ENCODE measurements around the gene GPBP1.
"Not testable (repeated sequence)": the region's sequence is repeated elsewhere in the genome, so short reads cannot be mapped to it uniquely, and the experiment has no call there.

GPBP1 gene

DNA sequence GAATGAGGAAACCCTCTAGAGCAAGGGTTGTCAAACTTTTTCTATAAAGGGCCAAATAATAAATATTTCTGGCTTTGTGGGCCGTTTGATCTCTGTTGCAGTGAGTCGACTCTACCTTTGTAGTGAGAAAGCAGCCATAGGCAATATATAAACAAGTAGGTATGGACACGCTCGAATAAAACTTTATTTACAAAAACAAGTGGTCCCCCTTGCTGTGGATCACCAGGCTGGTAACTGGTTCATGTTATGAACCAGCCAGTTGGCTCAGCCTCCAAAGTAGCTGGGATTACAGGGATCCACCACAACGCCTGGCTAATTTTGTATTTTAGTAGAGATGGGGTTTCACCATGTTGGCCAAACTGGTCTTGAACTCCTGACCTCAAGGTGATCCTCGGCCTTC, 118.5 kb downstream of the GPBP1 start:
- no peak for DNase-seq

- DNase-seq = peak; percentile 84 to 89
Measured at GRCh38 chr5:57298295-57298984, 124.6 kb downstream of the GPBP1 start.

DNA sequence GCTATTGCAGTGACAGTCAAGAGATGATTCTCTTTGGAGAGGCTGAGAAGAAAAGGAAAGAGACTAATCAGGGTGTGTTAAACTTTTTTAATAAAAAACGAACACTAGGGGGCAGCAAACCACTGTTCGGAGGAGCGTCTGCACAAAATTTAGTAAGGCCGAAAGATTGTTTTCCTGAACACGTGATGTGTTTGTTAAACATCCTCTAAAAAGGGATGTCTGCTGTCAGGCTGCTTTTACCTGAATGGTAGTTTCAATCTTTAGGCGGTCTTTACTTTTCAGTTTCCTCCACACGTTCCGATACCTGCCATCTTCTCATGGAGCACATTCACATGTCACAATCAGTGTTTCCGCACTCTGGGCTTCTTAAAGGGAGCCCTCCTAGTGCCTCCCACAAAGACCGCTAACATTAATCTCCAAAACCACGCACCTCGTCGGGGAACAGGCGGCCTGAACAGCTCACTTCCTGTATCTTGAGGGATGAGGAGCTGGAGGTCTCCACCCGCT, 125.2 kb downstream of the GPBP1 start:
- DNase-seq = peak; percentile 49 to 82

DNA sequence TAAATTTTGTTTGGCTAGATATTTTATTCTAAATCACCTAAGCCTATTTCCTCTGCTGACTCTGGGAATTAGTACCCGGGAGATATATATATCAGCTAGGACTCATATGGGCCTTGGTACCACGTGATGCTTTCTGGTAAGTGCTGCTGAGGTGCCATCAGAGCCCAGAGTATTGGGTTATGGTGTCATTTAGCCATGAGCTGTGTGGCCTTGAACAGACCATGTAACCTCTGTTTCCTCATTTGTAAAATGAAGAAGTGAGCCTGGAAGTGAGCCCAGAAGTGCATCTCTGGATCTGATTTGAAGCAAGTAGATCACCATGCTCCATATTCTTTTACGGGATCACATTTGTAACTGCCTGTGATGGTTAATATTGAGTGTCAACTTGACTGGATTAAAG, 126.1 kb downstream of the GPBP1 start:
- no peak for DNase-seq

- DNase-seq = peak in 1 of 2 donors; percentile 23
Measured at GRCh38 chr5:57302164-57302563, 128.3 kb downstream of the GPBP1 start.

DNA sequence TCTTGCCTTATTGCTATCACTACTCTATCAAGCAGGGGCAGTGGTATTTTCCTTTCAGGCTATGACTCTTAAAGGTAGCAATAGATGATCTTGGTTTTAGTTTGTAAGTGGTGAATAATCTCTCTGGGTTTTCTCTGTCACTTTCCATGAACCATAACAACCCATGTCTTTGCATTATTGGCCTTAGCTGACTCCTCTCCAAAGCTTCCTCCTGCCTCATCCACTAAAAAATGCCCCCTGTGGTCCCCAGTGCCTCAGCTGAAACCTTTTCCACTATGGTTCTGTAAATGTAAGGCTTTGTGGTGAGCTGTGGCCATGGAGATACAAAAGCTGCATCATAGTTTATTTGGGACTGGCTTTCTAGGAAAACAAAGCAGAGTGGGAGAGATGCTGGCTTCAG, 128.8 kb downstream of the GPBP1 start:
- no peak for DNase-seq

GRCh38 chr5:57303985-57304384, 130.1 kb downstream of the GPBP1 start:
- DNase-seq = no peak

DNA sequence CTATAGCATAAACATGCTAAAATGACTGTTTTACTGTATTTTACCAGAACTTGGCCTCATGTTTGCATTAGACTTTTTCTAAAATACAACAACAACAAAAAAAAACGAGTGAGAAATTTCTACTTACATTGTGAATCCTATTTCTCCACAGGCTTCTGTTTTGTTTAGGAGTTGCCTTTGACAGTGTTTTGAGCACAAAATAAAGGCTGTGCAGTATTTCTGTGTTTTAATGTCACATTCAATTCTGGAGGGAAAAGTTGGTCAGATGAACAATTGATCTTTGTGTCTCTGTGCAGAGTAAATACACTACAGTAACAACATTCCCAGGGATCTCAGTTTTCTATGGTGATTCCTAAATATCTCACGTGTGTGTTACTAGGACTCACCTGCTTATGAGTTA, 131.1 kb downstream of the GPBP1 start:
- no peak for DNase-seq

DNA sequence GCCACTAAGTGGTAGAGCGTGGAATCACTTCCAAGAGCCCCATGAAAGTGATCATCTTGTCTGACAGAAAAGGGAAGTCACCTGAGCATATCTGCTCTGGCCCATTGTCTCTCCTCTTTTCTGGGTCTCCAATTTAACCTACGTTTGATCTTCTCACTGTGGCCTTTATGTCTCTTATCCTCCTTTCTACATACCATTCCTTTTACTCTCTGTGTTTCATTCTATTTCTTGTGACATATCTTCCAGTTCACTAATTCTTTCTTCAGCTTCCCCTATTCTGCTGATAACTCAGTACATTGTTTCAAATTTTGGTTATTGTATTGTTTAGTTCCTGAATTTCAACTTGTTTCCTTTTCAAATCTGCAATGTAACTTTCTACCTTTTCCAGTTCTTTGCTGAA, 132.5 kb downstream of the GPBP1 start:
- no peak for DNase-seq

- no peak for DNase-seq
Measured at GRCh38 chr5:57307516-57307915, 133.7 kb downstream of the GPBP1 start.

DNA sequence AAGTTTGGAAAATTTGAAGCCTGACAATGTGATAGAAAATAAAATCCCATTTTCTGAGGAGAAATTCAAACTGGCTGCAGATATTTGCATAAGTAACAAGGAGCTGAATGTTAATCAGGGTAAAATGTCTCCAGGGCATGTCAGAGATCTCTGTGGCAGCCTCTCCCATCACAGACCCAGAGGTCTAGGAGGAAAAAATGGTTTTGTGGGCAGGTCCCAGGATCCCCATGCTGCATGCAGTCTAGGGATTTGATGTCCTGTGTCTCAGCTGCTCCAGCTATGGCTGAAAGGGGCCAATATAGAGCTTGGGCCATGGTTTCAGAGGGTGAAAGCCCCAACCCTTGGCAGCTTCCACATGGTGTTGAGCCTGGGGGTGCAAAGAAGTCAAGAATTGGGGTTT, 135.2 kb downstream of the GPBP1 start:
- not testable (repeated sequence) for DNase-seq

DNA sequence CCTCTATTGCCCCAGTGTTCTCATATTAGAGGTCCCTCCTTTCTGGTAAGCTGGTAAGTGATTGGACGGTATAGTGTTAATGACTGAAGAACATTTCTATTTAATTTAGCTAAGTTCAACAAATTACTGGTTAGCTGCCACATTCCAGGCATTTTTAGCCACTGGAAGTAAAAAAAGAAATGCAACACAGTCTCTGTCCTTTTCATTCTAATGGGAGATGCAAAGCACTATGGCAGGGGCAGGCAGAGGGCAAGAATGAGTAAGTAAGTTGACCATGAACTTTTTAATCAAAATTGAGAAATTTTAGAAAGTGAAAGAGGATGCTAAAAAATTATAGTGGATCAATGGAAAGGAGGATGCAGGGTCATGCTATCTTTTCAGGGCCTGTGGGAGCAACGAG, 137.4 kb downstream of the GPBP1 start:
- DNase-seq = no peak

GRCh38 chr5:57311921-57312735, 138.3 kb downstream of the GPBP1 start:
- no peak for DNase-seq

DNA sequence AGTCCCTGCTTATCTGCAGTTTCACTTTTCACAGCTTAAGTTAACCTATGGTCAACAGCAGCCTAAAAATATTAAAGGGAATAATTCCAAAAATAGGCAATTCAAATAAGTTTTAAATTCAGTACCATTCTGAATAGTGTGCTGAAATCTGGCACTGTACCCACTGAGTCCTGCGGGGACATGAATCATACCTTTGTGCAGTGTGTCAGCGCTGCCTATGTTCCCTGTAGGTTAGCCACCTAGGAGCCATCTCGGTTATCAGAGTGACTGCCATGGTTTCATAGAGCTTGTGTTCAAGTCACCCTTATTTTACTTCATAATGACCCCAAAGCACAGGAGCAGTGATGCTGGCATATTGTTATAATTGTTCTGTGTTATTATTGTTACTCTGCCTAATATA, 139.9 kb downstream of the GPBP1 start:
- no peak for DNase-seq
